GM23338 (cell line): ENCODE results near the gene CYP46A1. TPM values are rescaled to one million over a fixed set of nuclear protein-coding genes. Genes with fewer than 3 reads are reported as not detected.

Experiments used
- ATAC-seq: fragments of 200-7000 bp; cut with Tn5 transposase; 3 replicates; pipeline ENCODE4 v1.9.1; 2020
- DNase-seq: peaks from one replicate; pipeline ENCODE4 v3.0.0-alpha.2; 2015; ENCODE audit warnings: low spot score
- H2AFZ ChIP-seq: fragments of 200-600 bp; sonication (generic); 2 replicates; pipeline ENCODE4 v1.8.0; 2016; ENCODE audit warnings: antibody characterized with exemption, mild to moderate bottlenecking, moderate library complexity
- H3F3A ChIP-seq: fragments of 200-600 bp; sonication (generic); replicated peaks from 2 replicates; pipeline ENCODE4 v1.8.0; 2017; ENCODE audit warnings: antibody characterized with exemption, mixed run types, low read depth
- H3K27ac ChIP-seq: fragments of 200-600 bp; sonication (generic); 2 replicates; pipeline ENCODE4 v1.6.1; 2016; ENCODE audit warnings: low read depth
- H3K27me3 ChIP-seq: fragments of 200-600 bp; sonication (generic); 2 replicates; pipeline ENCODE4 v1.8.0; 2016; ENCODE audit warnings: mild to moderate bottlenecking, mixed run types, moderate library complexity; ENCODE audit not compliant: insufficient read depth
- H3K36me3 ChIP-seq: fragments of 200-600 bp; sonication (generic); 2 replicates; pipeline ENCODE4 v1.8.0; 2016; ENCODE audit warnings: mild to moderate bottlenecking; ENCODE audit not compliant: insufficient read depth
- H3K4me1 ChIP-seq: fragments of 200-600 bp; sonication (generic); 2 replicates; pipeline ENCODE4 v1.8.0; 2016; ENCODE audit warnings: mild to moderate bottlenecking, moderate library complexity; ENCODE audit not compliant: insufficient read depth
- H3K4me2 ChIP-seq: fragments of 200-600 bp; sonication (generic); 2 replicates; pipeline ENCODE4 v1.7.1; 2017; ENCODE audit warnings: mixed run types
- H3K4me3 ChIP-seq: fragments of 200-600 bp; sonication (generic); 2 replicates; pipeline ENCODE4 v1.6.1; 2016; ENCODE audit warnings: mixed run types
- H3K79me2 ChIP-seq: fragments of 200-600 bp; sonication (generic); replicated peaks from 2 replicates; pipeline ENCODE4 v1.8.0; 2017; ENCODE audit warnings: mild to moderate bottlenecking; ENCODE audit not compliant: insufficient read depth
- H3K9me2 ChIP-seq: fragments of 200-600 bp; sonication (generic); 2 replicates; pipeline ENCODE4 v1.8.0; 2017; ENCODE audit not compliant: insufficient read depth
- H4K20me1 ChIP-seq: fragments of 200-600 bp; sonication (generic); replicated peaks from 2 replicates; pipeline ENCODE4 v1.8.0; 2017; ENCODE audit warnings: mild to moderate bottlenecking; ENCODE audit not compliant: insufficient read depth
- H3K27ac Mint-ChIP-seq: 2 replicates; pipeline ENCODE4 v1.8.0; 2020; ENCODE audit warnings: inconsistent platforms, mild to moderate bottlenecking, moderate library complexity, mixed read lengths
- H3K27me3 Mint-ChIP-seq: 3 replicates; pipeline ENCODE4 v1.8.0; 2022; ENCODE audit warnings: low read depth, mild to moderate bottlenecking, moderate library complexity, mixed read lengths, inconsistent platforms; ENCODE audit not compliant: insufficient read depth, poor library complexity
- H3K36me3 Mint-ChIP-seq: 3 replicates; pipeline ENCODE4 v1.8.0; 2021; ENCODE audit warnings: low read depth, mild to moderate bottlenecking, inconsistent platforms, moderate library complexity, mixed read lengths
- H3K4me1 Mint-ChIP-seq: 3 replicates; pipeline ENCODE4 v1.8.0; 2020; ENCODE audit warnings: mild to moderate bottlenecking, inconsistent platforms, mixed read lengths
- H3K4me3 Mint-ChIP-seq: 3 replicates; pipeline ENCODE4 v1.8.0; 2021; ENCODE audit warnings: moderate library complexity, mild to moderate bottlenecking, inconsistent platforms, mixed read lengths
- H3K9me3 Mint-ChIP-seq: 3 replicates; pipeline ENCODE4 v1.8.0; 2020; ENCODE audit warnings: moderate library complexity, mild to moderate bottlenecking, inconsistent platforms, mixed read lengths
- CREB1 ChIP-seq: fragments of 250-450 bp; sonication (Bioruptor Pico); IDR thresholded peaks from 2 replicates; pipeline ENCODE4 v1.5.0; 2020; ENCODE audit warnings: low read depth, mild to moderate bottlenecking, moderate library complexity
- EZH2 ChIP-seq: fragments of 200-600 bp; sonication (generic); IDR thresholded peaks from one replicate; pipeline ENCODE4 v1.8.0; 2017; ENCODE audit warnings: antibody characterized with exemption, mild to moderate bottlenecking, low read depth; ENCODE audit not compliant: unreplicated experiment
- EZH2phosphoT487 ChIP-seq: fragments of 200-600 bp; sonication (generic); IDR thresholded peaks from one replicate; pipeline ENCODE4 v1.8.1; 2018; ENCODE audit warnings: antibody characterized with exemption; ENCODE audit not compliant: unreplicated experiment
- JUNB ChIP-seq: IDR thresholded peaks from one replicate; pipeline ENCODE4 v1.6.1; 2016; ENCODE audit warnings: antibody characterized with exemption; ENCODE audit not compliant: unreplicated experiment
- POLR2AphosphoS5 ChIP-seq: IDR thresholded peaks from 2 replicates; pipeline ENCODE4 v1.6.1; 2016; ENCODE audit warnings: antibody characterized with exemption, low read depth
- REST ChIP-seq: IDR thresholded peaks from one replicate; pipeline ENCODE4 v1.6.1; 2018; ENCODE audit warnings: antibody characterized with exemption; ENCODE audit not compliant: unreplicated experiment
- STAT1 ChIP-seq: IDR thresholded peaks from one replicate; pipeline ENCODE4 v1.6.1; 2016; ENCODE audit warnings: antibody characterized with exemption; ENCODE audit not compliant: unreplicated experiment
- ZNF114 ChIP-seq: fragments of 250-450 bp; sonication (Bioruptor Pico); IDR thresholded peaks from 2 replicates; pipeline ENCODE4 v1.5.0; 2020; ENCODE audit warnings: mild to moderate bottlenecking, moderate library complexity
- ZNF331 ChIP-seq: fragments of 250-450 bp; sonication (Bioruptor Pico); IDR thresholded peaks from 2 replicates; pipeline ENCODE4 v1.5.0; 2020; ENCODE audit warnings: low read depth, mild to moderate bottlenecking, moderate library complexity
- polyA plus RNA-seq: library from polyadenylated mRNA; unstranded; fragments of >200 nt; fragmentation: Nextera tagmentation; extraction: Ambion mirVana; gene quantifications from 2 replicates; pipeline ENCODE4 v1.2.1, GENCODE V29; 2016
- total RNA-seq: library from RNA; depleted of rRNA; stranded (reverse); fragments of >200 nt; shearing (Covaris generic); gene quantifications from 2 replicates; pipeline ENCODE4 v1.2.3, GENCODE V29; 2014
- TF ChIP-seq, protein P1 (sequence below): IDR thresholded peaks from 2 replicates; pipeline ENCODE4 v1.6.1; 2016; ENCODE audit warnings: antibody characterized with exemption
- TF ChIP-seq, protein P2 (sequence below), 2 experiments: fragments of 200-600 bp in 1 of 2; sonication (generic) in 1 of 2; conservative IDR thresholded peaks; 2 replicates each; pipeline versions ENCODE4 v1.5.1 to v1.6.1; 2016 to 2017; ENCODE audit warnings: antibody characterized with exemption in 2 of 2, low read depth in 2 of 2, mild to moderate bottlenecking in 2 of 2, moderate library complexity in 1 of 2

The CYP46A1 gene
- total and polyA plus RNA-seq, 2 experiments from 2014 or later = 0.59 to 0.66 TPM

GRCh38 chr14:99758872-99759545 is 74.9 kb downstream of the CYP46A1 start:
- Mint-ChIP-seq H3K4me1 (peaks cover 27% of the 10 kb centered on the region), H3K27ac (no peak overlapping the region; the same call in 1 of the 2 replicates), H3K27me3 (peaks cover 13% of the 10 kb centered on the region), H3K36me3 (no peaks in the 10 kb centered on the region), H3K9me3 (no peaks in the 10 kb centered on the region), H3K4me3 (no peak overlapping the region)
- Histone ChIP-seq H3F3A (no peaks in the 10 kb centered on the region), H2AFZ (peak overlapping the region; percentile 96), H3K27me3 (no peaks in the 10 kb centered on the region), H3K4me1 (0 out of 2 replicates have a peak, but pooled peaks cover 13% of the 10 kb centered on the region), H3K36me3 (no peaks in the 10 kb centered on the region), H3K9me2 (no peaks in the 10 kb centered on the region), H4K20me1 (no peaks in the 10 kb centered on the region), H3K79me2 (no peaks in the 10 kb centered on the region), H3K4me3 (no peak overlapping the region), H3K4me2 (peak overlapping the region; percentile 15; the same call in 1 of the 2 replicates), H3K27ac (no peak overlapping the region)
- TF ChIP-seq ZNF114 (CRISPR knock-in tag) (no peak), EZH2phosphoT487 (no peak), ZNF331 (CRISPR knock-in tag) (no peak), REST (no peak), STAT1 (no peak), POLR2AphosphoS5 (no peak), JUNB (no peak), CREB1 (CRISPR knock-in tag) (no peak), EZH2 (no peak)
- TF ChIP-seq, protein P1, sequence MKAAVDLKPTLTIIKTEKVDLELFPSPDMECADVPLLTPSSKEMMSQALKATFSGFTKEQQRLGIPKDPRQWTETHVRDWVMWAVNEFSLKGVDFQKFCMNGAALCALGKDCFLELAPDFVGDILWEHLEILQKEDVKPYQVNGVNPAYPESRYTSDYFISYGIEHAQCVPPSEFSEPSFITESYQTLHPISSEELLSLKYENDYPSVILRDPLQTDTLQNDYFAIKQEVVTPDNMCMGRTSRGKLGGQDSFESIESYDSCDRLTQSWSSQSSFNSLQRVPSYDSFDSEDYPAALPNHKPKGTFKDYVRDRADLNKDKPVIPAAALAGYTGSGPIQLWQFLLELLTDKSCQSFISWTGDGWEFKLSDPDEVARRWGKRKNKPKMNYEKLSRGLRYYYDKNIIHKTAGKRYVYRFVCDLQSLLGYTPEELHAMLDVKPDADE = no peak
- TF ChIP-seq, protein P2, sequence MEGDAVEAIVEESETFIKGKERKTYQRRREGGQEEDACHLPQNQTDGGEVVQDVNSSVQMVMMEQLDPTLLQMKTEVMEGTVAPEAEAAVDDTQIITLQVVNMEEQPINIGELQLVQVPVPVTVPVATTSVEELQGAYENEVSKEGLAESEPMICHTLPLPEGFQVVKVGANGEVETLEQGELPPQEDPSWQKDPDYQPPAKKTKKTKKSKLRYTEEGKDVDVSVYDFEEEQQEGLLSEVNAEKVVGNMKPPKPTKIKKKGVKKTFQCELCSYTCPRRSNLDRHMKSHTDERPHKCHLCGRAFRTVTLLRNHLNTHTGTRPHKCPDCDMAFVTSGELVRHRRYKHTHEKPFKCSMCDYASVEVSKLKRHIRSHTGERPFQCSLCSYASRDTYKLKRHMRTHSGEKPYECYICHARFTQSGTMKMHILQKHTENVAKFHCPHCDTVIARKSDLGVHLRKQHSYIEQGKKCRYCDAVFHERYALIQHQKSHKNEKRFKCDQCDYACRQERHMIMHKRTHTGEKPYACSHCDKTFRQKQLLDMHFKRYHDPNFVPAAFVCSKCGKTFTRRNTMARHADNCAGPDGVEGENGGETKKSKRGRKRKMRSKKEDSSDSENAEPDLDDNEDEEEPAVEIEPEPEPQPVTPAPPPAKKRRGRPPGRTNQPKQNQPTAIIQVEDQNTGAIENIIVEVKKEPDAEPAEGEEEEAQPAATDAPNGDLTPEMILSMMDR (conservative IDR thresholded peaks at IDR 0.05; ENCODE audit: low read depth in 2 of 2) = no peak
- no peak for DNase-seq
- peak; percentile 30 for ATAC-seq
